Measurements from ENCODE around the gene ADGRB2. TPM values are rescaled to one million over a fixed set of nuclear protein-coding genes. Genes with fewer than 3 reads are reported as not detected.

ADGRB2 gene
- total RNA-seq, 1 donor: 7.9 TPM

- no peak for TF ChIP-seq CTCF (IDR thresholded peaks at IDR 0.05; ENCODE audit: insufficient read depth, low read length)
- H3K4me3 ChIP-seq (ENCODE audit: low read depth, low read length): no peak overlapping the region
- peak; percentile 19 for DNase-seq (ENCODE audit: low read depth)
Measured at GRCh38 chr1:31755197-31755611, 8.9 kb downstream of the ADGRB2 start.

- DNase-seq (ENCODE audit: low read depth): no peak
- H3K4me3 ChIP-seq (ENCODE audit: low read depth, low read length): no peak overlapping the region
- no peak for TF ChIP-seq CTCF (IDR thresholded peaks at IDR 0.05; ENCODE audit: insufficient read depth, low read length)
Measured at GRCh38 chr1:31754397-31754796, 9.7 kb downstream of the ADGRB2 start.

GRCh38 chr1:31753707-31754349 is 10.3 kb downstream of the ADGRB2 start:
- no peak overlapping the region for H3K4me3 ChIP-seq (ENCODE audit: low read depth, low read length)
- peak; percentile 57 for DNase-seq (ENCODE audit: low read depth)
- no peak for TF ChIP-seq CTCF (IDR thresholded peaks at IDR 0.05; ENCODE audit: insufficient read depth, low read length)

GRCh38 chr1:31752952-31753475 is 11.1 kb downstream of the ADGRB2 start:
- TF ChIP-seq CTCF (IDR thresholded peaks at IDR 0.05; ENCODE audit: insufficient read depth, low read length): no peak
- no peak overlapping the region for H3K4me3 ChIP-seq (ENCODE audit: low read depth, low read length)
- no peak for DNase-seq (ENCODE audit: low read depth)

- no peak overlapping the region for H3K4me3 ChIP-seq (ENCODE audit: low read depth, low read length)
- no peak for DNase-seq (ENCODE audit: low read depth)
- no peak for TF ChIP-seq CTCF (IDR thresholded peaks at IDR 0.05; ENCODE audit: insufficient read depth, low read length)
Measured at GRCh38 chr1:31752258-31752657, 11.9 kb downstream of the ADGRB2 start.

GRCh38 chr1:31751822-31752241 is 12.3 kb downstream of the ADGRB2 start:
- DNase-seq (ENCODE audit: low read depth): no peak
- TF ChIP-seq CTCF (IDR thresholded peaks at IDR 0.05; ENCODE audit: insufficient read depth, low read length): no peak
- H3K4me3 ChIP-seq (ENCODE audit: low read depth, low read length): no peak overlapping the region
